Temporal lobe (tissue), 2 donors: Measurements from ENCODE around the gene OR2Y1. TPM values are rescaled to one million over a fixed set of nuclear protein-coding genes. Genes with fewer than 3 reads are reported as not detected.

Experiments used
- small RNA-seq: library from RNA; depleted of rRNA; stranded (forward); fragments of <200 nt; gene quantifications from one replicate; pipeline ENCODE3, GENCODE V24; 2014; ENCODE audit warnings: low replicate concordance
- total RNA-seq: library from RNA; depleted of rRNA; stranded (reverse); fragments of >200 nt; gene quantifications from one replicate; pipeline ENCODE4 v1.2.3, GENCODE V29; 2014

The OR2Y1 gene
- total RNA-seq, 1 donor from 2014 or later: not detected

Small RNAs within 50 kb of the gene (small RNA-seq; reads per million reads assigned to genes)
- not detected for gene RNU1-17P

Other genes starting within 250 kb of the OR2Y1 start
- gene CNOT6, start 245.7 kb downstream of the OR2Y1 start, total RNA-seq: 49.7 TPM
- not detected for gene SCGB3A1, start 148.6 kb downstream of the OR2Y1 start, total RNA-seq
- 2.0 TPM for gene FLT4, start 90.5 kb downstream of the OR2Y1 start, total RNA-seq
- 21.4 TPM for gene MGAT1, start 62.7 kb upstream of the OR2Y1 start, total RNA-seq
- gene ZFP62, start 121.2 kb upstream of the OR2Y1 start, total RNA-seq: 46.7 TPM
- under 0.01 TPM for gene BTNL8, start 159.1 kb upstream of the OR2Y1 start, total RNA-seq
- gene BTNL3, start 248.8 kb upstream of the OR2Y1 start, total RNA-seq: not detected